ENCODE results near the gene WBP1. TPM values are rescaled to one million over a fixed set of nuclear protein-coding genes. Genes with fewer than 3 reads are reported as not detected.
"Not testable (repeated sequence)": the region's sequence is repeated elsewhere in the genome, so short reads cannot be mapped to it uniquely, and the experiment has no call there.

The WBP1 gene
- total RNA-seq, 1 experiment from 2014 or later = 67.6 TPM

- Histone ChIP-seq H3K4me1 (ENCODE audit: control insufficient read depth, insufficient read depth, low read length) (peaks cover 9% of the 10 kb centered on the region), H3K27ac (ENCODE audit: low read length) (no peak overlapping the region), H3K27me3 (ENCODE audit: control insufficient read depth, insufficient read depth, low read length) (no peaks in the 10 kb centered on the region), H3K4me3 (ENCODE audit: low read depth in 2 of 2, low read length in 2 of 2) (no peak overlapping the region), H3K36me3 (ENCODE audit: control insufficient read depth, insufficient read depth, low read length) (peaks cover 2% of the 10 kb centered on the region; the same call in 1 of the 2 replicates), H3K9me3 (ENCODE audit: control insufficient read depth, insufficient read depth, low read depth, low read length) (no peaks in the 10 kb centered on the region)
- no peak for ATAC-seq
- ChIA-PET POLR2A (no interaction called here), CTCF (no interaction called here)
- no peak for DNase-seq (ENCODE audit: low read depth, low spot score)
- no TSS peak for BruUV-seq (replicated peaks)
- intact Hi-C loops (cut with micrococcal nuclease; ENCODE audit: unreplicated experiment) (no loop called here), in situ Hi-C loops (cut with HindIII; ENCODE audit: low pct_unique_long_range_greater_than_20kb, low sequenced_read_pairs) (no loop called here)
- TF ChIP-seq REST (IDR thresholded peaks at IDR 0.05; ENCODE audit: insufficient read depth in 1 of 2, low read depth in 2 of 2, low read length in 1 of 2) = no peak
- no peak for TF ChIP-seq SIN3A (IDR thresholded peaks at IDR 0.05; ENCODE audit: borderline replicate concordance, insufficient read depth, low read depth, low read length)
- no peak for TF ChIP-seq TCF7L2 (IDR thresholded peaks at IDR 0.05; ENCODE audit: low read depth, low read length)
- no peak for TF ChIP-seq POLR2AphosphoS5 (IDR thresholded peaks at IDR 0.05; ENCODE audit: low read depth, low read length)
- TF ChIP-seq CTCF (IDR thresholded peaks at IDR 0.05) = no peak
Observed at GRCh38 chr2:74462786-74463105, 4.5 kb downstream of the WBP1 start.

DNA sequence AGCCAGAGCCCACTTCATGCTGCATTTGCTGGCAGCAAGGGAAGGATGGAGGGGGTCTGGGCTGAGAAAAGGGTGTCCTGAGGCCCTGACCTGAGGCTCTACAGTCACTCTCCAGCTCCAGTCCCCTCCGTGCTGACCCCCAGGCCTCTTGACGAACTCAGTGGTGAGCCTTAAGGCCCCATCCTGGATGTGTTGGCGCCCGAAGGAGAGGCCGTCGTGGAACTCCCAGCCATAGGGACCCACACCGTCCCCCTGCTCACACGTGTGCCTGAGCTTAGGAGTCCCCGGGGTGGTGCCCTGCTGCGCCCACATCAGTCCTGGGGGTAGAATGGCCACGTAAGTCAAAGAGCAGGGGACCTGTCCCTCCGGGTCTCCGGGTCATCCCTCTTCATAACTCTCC, 6.2 kb downstream of the WBP1 start:
- no TSS peak for BruUV-seq (replicated peaks)
- DNase-seq (ENCODE audit: low read depth, low spot score) (no peak), ATAC-seq (0 out of 2 replicates have a peak, but pooled peaks have one; percentile 0)
- ChIA-PET POLR2A (no interaction called here), CTCF (no interaction called here)
- Histone ChIP-seq H3K4me3 (ENCODE audit: low read depth in 2 of 2, low read length in 2 of 2) (peak overlapping the region; percentile 77 to 85), H3K9me3 (ENCODE audit: control insufficient read depth, insufficient read depth, low read depth, low read length) (no peaks in the 10 kb centered on the region), H3K27me3 (ENCODE audit: control insufficient read depth, insufficient read depth, low read length) (no peaks in the 10 kb centered on the region), H3K4me1 (ENCODE audit: control insufficient read depth, insufficient read depth, low read length) (peaks cover 7% of the 10 kb centered on the region), H3K36me3 (ENCODE audit: control insufficient read depth, insufficient read depth, low read length) (peaks cover 2% of the 10 kb centered on the region; the same call in 1 of the 2 replicates), H3K27ac (ENCODE audit: low read length) (peak overlapping the region; percentile 88)
- no peak for TF ChIP-seq CTCF (IDR thresholded peaks at IDR 0.05)
- in situ Hi-C loops (cut with HindIII; ENCODE audit: low pct_unique_long_range_greater_than_20kb, low sequenced_read_pairs) (no loop called here), intact Hi-C loops (cut with micrococcal nuclease; ENCODE audit: unreplicated experiment) (no loop called here)

DNA sequence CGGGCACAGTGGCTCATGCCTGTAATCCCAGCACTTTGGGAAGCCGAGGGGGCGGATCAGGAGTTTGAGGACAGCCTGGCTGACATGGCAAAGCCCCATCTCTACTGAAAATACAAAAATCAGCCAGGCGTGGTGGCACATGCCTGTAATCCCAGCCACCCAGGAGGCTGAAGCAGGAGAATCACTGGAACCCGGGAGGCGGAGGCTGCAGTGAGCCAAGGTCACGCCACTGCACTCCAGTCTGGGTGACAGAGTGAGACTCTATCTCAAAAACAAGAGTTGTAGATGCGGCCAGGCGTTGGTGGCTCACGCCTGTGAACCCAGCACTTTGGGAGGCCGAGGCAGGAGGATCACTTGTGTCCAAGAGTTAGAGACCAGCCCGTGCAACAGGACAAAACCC, 12.5 kb downstream of the WBP1 start:
- ATAC-seq; H3K9me3 ChIP-seq (ENCODE audit: control insufficient read depth, insufficient read depth, low read depth, low read length); H3K4me1 ChIP-seq (ENCODE audit: control insufficient read depth, insufficient read depth, low read length); intact Hi-C loops (cut with micrococcal nuclease; ENCODE audit: unreplicated experiment); in situ Hi-C loops (cut with HindIII; ENCODE audit: low pct_unique_long_range_greater_than_20kb, low sequenced_read_pairs); CTCF ChIA-PET; BruUV-seq (replicated peaks); H3K27ac ChIP-seq (ENCODE audit: low read length); DNase-seq (ENCODE audit: low read depth, low spot score); H3K36me3 ChIP-seq (ENCODE audit: control insufficient read depth, insufficient read depth, low read length); H3K27me3 ChIP-seq (ENCODE audit: control insufficient read depth, insufficient read depth, low read length); H3K4me3 ChIP-seq (ENCODE audit: low read depth in 2 of 2, low read length in 2 of 2): not testable (repeated sequence)
- POLR2A ChIA-PET = interaction anchor here (0.6 to 0.7 kb wide), 3 partner anchors 16 to 266 kb away, joined by 4 to 9 read pairs (median 8); no protein-coding TSS in a partner anchor
